DMS 273 treated with DMSO at 0.1 percent for 48 hours (cell line): Measurements from ENCODE around the gene BLVRB.
"Not testable (repeated sequence)": the region's sequence is repeated elsewhere in the genome, so short reads cannot be mapped to it uniquely, and the experiment has no call there.

Source experiments
- DNase-seq: peaks from one replicate; lab custom pipeline; 2025; lab: John Stamatoyannopoulos, UW

BLVRB gene

GRCh38 chr19:40422748-40423566 lies 42.6 kb downstream of the BLVRB start:
- DNase-seq = no peak

DNA sequence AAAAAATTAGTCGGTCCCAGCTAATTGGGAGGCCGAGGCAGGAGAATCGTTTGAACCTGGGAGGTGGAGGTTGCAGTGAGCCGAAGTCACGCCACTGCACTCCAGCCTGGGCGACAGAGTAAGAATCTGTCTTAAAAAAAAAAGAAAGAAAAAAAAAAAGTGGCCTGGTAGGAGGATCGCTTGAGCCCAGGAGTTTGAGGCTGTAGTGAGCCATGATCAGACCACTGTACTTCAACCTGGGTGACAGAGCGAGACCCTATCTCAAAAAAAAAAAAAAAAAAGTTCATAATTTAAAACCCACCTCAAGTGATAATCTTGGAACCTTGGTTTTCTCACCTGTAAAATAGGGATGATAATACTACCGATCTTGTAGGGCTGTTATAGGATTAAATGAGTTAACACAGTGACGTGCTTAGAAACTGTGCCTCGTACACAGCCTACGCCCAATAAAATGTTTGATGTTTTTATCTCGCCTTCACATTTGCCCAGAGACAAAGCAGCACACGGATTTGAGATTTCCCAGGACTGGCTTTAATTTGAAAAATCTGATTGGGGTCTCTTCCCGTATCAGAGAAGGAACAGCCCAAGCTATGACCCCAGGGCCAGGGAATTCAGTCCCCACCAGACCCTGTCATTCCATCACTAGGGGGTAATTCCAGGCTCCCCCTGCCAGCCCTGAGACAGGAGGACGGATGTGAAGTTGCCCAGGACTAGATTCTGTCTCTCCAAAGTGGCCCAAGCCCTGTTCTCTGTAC lies 43.4 kb downstream of the BLVRB start:
- no peak for DNase-seq

GRCh38 chr19:40420766-40421765 lies 44.5 kb downstream of the BLVRB start:
- peak; percentile 76 for DNase-seq

DNA sequence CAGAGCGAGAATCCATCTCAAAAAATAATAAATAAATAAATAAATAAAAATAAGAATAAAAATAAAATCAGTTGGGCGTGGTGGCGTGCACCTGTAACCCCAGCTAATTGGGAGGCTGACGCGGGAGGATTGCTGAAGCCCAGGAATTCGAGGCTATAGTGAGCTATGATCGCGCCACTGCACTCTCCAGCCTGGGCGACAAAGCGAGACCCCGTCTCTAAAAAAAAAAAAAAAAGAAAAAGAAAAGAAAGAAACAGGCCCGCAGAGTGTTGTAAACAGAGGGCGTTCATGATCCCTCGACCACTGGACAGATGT lies 45.1 kb downstream of the BLVRB start:
- DNase-seq = no peak

DNA sequence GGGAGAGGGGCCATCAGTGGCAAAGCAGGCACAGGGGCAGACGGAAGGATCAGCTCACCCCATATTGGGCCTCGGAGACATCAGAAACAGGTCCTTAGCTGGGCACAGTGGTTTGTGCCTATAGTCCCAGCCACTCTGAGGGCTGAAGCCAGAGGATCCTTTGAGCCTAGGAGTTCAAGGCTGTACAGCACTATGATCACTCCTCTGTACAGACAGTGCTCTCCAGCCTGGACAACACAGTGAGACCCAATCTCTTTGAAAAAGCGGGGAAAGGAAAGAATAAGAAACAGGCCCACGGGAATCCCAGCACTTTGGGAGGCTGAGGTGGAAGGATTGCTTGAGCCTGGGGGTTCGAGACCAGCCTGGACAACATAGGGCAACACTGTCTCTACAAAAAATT lies 45.8 kb downstream of the BLVRB start:
- DNase-seq = no peak

DNA sequence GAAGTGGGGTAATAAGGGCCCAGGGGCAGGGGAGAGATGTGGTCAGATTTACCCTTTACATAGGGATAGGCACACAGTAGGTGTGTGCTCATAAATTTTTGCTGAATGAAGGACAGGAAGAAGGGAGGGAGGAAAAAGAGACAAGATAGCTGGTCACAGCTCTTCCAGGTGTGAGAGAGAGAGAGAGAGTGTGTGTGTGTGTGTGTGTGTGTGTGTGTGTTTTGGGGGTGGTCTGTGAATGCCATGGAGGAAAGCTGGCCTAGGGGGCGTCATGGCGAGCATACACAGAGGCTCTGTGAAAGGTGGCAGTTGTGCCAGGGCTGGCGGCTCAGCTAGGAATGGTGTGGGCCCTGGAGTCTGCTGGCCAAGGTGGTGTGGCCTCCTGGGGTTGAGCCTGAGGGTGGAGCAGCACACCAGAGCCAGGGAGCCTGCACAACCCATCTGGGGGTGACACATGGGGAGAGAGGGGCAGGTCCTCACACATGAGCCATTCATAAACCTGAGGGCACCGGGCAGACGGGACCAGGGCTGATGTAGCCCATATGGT lies 46.4 kb downstream of the BLVRB start:
- peak; percentile 96 for DNase-seq

- no peak for DNase-seq
Observed at GRCh38 chr19:40418040-40418439, 47.5 kb downstream of the BLVRB start.

DNA sequence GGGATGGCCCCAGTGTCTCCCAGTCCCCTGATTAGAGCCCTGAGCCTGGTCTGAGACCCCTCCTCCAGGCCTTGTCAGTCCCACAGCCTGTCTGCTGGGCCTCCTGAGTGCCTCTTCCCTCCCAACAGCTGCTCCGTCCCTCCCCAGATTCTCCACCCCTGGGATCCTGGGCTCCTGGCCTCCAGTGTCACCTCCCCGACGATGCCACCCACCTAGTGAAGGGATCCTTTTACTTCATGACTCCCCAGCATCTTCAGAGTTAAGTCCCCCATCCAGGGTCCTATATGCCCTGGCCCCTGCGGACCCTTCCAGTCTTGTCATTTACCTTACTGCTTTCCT lies 47.9 kb downstream of the BLVRB start:
- DNase-seq = no peak

DNA sequence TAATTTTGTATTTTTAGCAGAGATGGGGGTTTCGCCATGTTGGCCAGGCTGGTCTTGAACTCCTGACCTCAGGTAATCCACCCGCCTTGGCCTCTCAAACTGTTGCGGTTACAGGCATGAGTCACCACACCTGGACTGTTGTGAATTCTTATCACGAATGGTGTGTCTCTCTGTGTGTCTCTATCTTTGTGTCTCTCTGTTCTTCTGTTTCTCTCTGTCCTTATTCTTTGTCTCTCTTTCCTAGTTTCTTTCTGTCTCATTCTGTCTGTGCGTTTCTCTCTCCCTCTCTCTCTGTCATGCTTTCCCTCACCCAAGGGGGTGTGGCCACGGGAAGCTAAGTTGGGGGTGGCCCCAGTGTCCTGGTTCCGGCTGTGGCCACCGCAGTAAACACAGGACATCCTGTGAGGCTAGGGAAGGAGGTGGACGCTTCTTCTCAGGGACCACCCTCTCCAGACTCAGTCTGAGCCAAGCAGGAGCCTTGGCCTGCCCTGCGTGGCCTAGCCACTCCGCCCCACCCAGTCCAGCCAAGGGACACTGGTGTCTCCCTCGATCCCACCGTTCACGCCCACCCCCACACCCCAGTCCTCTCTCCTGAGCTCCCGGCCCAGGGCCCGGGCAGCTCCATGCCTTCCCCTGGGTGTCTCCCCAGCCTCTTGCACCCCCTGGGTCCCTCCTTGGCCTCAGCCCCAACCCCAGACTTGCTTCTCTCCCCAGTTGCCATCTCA lies 48.5 kb downstream of the BLVRB start:
- DNase-seq = no peak

GRCh38 chr19:40415768-40416167 lies 49.8 kb downstream of the BLVRB start:
- DNase-seq = no peak

DNA sequence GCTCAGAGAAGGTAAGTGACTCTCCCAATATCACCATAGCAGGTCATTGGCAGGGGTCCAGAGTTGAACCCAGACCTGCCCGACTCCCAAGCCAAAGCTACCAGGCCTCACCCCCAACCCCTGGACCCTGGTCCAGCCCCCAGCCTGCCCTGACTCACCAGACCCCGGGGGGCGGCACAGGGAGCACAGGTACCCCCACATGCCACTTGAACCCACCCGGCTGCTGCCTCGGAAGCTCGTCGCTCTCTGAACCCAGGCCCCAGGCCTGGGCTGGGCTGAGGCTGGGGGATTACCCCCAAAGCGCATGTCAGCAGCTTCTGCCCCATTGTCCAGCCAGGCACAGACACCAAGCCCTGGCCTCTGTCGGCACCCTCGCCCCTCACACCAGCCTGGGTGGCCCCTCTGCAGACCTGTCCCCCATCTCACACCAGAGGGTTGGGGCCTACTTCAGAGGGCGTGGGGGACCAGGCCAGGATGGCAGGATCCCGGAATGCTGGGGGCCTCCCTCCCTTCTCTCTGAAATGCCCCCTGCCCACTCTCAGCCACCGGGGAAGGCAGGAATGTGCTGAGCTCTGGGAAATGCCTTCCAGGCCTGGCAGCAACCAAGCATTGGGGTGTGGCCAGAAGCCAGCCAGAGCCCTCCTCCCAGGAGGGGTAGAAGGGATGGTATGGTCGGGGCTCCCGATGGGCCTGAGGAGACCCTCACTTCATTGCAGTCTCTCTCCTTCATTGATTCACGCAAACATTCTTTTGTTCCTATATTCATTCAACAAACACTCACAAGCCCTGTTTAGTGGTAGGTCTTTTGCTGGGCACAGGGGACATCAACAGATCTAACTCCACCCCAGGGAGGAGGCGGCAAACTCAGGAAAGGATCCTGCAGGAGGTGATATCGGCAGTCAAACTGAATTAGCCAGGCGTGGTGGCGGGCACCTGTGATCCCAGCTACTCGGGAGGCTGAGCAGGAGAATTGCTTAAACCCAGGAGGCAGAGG lies 50.7 kb downstream of the BLVRB start:
- DNase-seq = no peak

DNA sequence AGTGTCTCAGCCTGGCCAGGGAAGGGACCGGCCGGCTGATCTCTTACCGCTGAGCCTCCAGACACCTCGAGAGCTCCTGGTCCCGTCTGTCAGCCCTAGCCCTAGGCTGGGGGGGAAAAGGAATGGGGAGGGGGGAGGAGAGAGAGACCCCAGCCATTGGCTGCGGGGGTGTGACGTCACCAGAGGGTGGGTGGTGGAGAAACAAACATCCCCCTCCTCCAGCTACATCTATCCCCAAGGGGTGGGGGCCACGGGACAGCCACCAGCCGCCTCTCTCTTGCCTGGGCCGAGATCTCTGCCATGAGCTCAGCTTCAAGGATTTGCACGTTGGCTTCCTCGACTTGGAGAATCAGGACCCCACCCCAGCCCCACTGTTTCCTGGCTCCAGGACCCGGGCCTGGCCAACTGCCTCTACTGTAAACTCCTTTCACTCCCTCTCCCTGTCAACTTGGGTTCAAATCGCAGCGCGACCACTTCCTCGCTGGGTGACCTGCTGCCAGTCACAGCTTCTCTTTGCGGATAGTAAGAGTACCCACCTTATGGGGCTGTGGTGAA lies 52.2 kb downstream of the BLVRB start, which contains the start of gene PRX:
Gene PRX, minus strand, starts transcription at position 88 of the 555 bp plus-strand sequence. CDS start 5,446 bp downstream, outside the sequence.
- no peak for DNase-seq

- DNase-seq = no peak
Observed at GRCh38 chr19:40412866-40413265, 52.7 kb downstream of the BLVRB start.

GRCh38 chr19:40411958-40412499 lies 53.5 kb downstream of the BLVRB start:
- no peak for DNase-seq

DNA sequence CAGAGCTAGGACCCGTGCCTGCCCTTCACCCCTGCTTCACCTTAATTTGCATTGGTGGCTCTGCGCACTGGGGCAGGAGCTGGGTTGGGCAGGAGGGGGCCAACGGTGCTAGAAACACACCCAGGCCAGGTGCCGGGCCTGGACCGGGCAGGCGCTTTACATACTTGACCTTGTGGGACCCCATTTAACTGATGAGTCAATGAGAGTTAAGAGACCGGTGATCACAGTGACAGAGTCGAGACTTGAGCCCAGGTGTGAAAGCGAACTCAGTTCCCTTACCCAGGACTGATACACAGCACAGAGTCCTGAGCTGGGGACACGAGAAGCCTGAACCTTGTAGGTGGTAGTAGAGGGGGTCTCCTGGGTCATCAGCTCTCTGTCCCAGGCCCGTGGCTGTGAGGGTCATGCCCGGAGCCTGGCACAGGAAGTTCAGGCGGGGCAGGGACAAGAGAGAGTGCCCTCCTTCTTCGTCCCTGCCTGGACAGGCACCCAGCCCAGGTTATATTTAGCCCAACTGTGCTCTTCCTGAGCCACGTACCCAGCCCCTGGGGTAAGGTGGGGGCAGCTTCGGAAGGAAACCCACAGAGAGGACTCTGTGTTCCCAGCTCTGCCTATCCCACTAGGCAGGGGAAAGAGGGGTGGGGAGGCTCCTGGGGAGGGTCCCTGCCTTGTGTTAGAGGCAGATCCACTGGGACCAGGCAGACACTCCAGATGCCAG lies 54.3 kb downstream of the BLVRB start:
- DNase-seq = no peak

- DNase-seq = no peak
Observed at GRCh38 chr19:40410030-40410389, 55.5 kb downstream of the BLVRB start.

GRCh38 chr19:40408598-40408925 lies 57.0 kb downstream of the BLVRB start:
- not testable (repeated sequence) for DNase-seq

GRCh38 chr19:40407714-40408597 lies 57.6 kb downstream of the BLVRB start:
- no peak for DNase-seq
